SK-N-SH treated with all-trans-retinoic acid at 6 μM for 48 hours (cell line): ENCODE data around the gene DPYSL4.

Experiments
- ARNTL ChIP-seq: fragments of 450-650 bp; formaldehyde crosslinking; IDR thresholded peaks from 2 replicates; pipeline ENCODE4 v1.5.0; 2020; ENCODE audit warnings: low read depth, mild to moderate bottlenecking, moderate library complexity, borderline replicate concordance
- CREB5 ChIP-seq: fragments of 250-450 bp; sonication (Bioruptor Pico); IDR thresholded peaks from 2 replicates; pipeline ENCODE4 v1.5.1; 2020; ENCODE audit warnings: low read depth, mild to moderate bottlenecking, moderate library complexity
- PATZ1 ChIP-seq: fragments of 250-450 bp; sonication (Bioruptor Pico); IDR thresholded peaks from 2 replicates; pipeline ENCODE4 v1.8.0; 2020; ENCODE audit warnings: mild to moderate bottlenecking, moderate library complexity, borderline replicate concordance
- PPARA ChIP-seq: fragments of 250-450 bp; sonication (Bioruptor Pico); IDR thresholded peaks from 2 replicates; pipeline ENCODE4 v1.5.0; 2020; ENCODE audit warnings: mild to moderate bottlenecking, borderline replicate concordance
- RARB ChIP-seq: fragments of 250-450 bp; sonication (Bioruptor Pico); IDR thresholded peaks from 2 replicates; pipeline ENCODE4 v1.8.0; 2021; ENCODE audit warnings: mild to moderate bottlenecking, moderate library complexity
- SNAI2 ChIP-seq: fragments of 250-450 bp; sonication (Bioruptor Pico); IDR thresholded peaks from 2 replicates; pipeline ENCODE4 v1.5.0; 2020; ENCODE audit warnings: mild to moderate bottlenecking, moderate library complexity
- ZFP3 ChIP-seq: fragments of 250-450 bp; sonication (Bioruptor Pico); IDR thresholded peaks from 2 replicates; pipeline ENCODE4 v1.5.0; 2020; ENCODE audit warnings: mild to moderate bottlenecking, moderate library complexity

- no peak for TF ChIP-seq PPARA (CRISPR knock-in tag)
- TF ChIP-seq RARB (CRISPR knock-in tag), result no peak
- no peak for TF ChIP-seq ZFP3 (CRISPR knock-in tag)
- no peak for TF ChIP-seq SNAI2 (CRISPR knock-in tag)
- no peak for TF ChIP-seq ARNTL
- TF ChIP-seq CREB5, result no peak
- TF ChIP-seq PATZ1, result no peak
These were observed 27.9 kb upstream of the DPYSL4 start for GRCh38 chr10:132158823-132159222.
